Lower leg skin (tissue), 3 donors: ENCODE results near the gene DENND1A.

Source experiments
- POLR2A ChIP-seq, 2 donors: fragments of 450-650 bp; IDR thresholded peaks; one replicate each; pipeline ENCODE4 v1.6.1; 2016 to 2017; ENCODE audit warnings: antibody characterized with exemption in 2 of 2, mild to moderate bottlenecking in 1 of 2, moderate library complexity in 1 of 2
- TF ChIP-seq, protein P1 (sequence below), 3 donors: fragments of 450-650 bp; IDR thresholded peaks; one replicate each; pipeline ENCODE4 v1.5.1; 2016; ENCODE audit warnings: antibody characterized with exemption in 3 of 3, mild to moderate bottlenecking in 3 of 3, moderate library complexity in 2 of 3

- TF ChIP-seq, protein P1, sequence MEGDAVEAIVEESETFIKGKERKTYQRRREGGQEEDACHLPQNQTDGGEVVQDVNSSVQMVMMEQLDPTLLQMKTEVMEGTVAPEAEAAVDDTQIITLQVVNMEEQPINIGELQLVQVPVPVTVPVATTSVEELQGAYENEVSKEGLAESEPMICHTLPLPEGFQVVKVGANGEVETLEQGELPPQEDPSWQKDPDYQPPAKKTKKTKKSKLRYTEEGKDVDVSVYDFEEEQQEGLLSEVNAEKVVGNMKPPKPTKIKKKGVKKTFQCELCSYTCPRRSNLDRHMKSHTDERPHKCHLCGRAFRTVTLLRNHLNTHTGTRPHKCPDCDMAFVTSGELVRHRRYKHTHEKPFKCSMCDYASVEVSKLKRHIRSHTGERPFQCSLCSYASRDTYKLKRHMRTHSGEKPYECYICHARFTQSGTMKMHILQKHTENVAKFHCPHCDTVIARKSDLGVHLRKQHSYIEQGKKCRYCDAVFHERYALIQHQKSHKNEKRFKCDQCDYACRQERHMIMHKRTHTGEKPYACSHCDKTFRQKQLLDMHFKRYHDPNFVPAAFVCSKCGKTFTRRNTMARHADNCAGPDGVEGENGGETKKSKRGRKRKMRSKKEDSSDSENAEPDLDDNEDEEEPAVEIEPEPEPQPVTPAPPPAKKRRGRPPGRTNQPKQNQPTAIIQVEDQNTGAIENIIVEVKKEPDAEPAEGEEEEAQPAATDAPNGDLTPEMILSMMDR (IDR thresholded peaks at IDR 0.05), result no peak
- no peak for TF ChIP-seq POLR2A (IDR thresholded peaks at IDR 0.05)
Measured at GRCh38 chr9:123943671-123944070, 13.7 kb upstream of the DENND1A start.
